Dendritic cell treated with granulocyte-macrophage colony-stimulating factor and Interleukin-4, amounts not matched to agents 40 ng/mL and 50 ng/mL, for 4 days (primary cell): Measurements from ENCODE around the gene CYP19A1.

Experiments
- H3K27ac Mint-ChIP-seq: one replicate; pipeline ENCODE4 v1.8.0; 2022; ENCODE audit warnings: mild to moderate bottlenecking, mixed read lengths
- H3K27me3 Mint-ChIP-seq: one replicate; pipeline ENCODE4 v1.8.0; 2022; ENCODE audit warnings: mild to moderate bottlenecking, mixed read lengths
- H3K36me3 Mint-ChIP-seq: one replicate; pipeline ENCODE4 v1.8.0; 2022; ENCODE audit warnings: low read depth, mixed read lengths
- H3K4me1 Mint-ChIP-seq: one replicate; pipeline ENCODE4 v1.8.0; 2022; ENCODE audit warnings: low read depth, mixed read lengths
- H3K4me3 Mint-ChIP-seq: one replicate; pipeline ENCODE4 v1.8.0; 2022; ENCODE audit warnings: mild to moderate bottlenecking, moderate library complexity, mixed read lengths
- H3K9me3 Mint-ChIP-seq: one replicate; pipeline ENCODE4 v1.8.0; 2022; ENCODE audit warnings: mixed read lengths
- intact Hi-C: fragments of 100-400 bp; cut with micrococcal nuclease; formaldehyde crosslinking; loops from one replicate; pipeline ENCODE4 v1.15.0; 2022

CYP19A1 gene

DNA sequence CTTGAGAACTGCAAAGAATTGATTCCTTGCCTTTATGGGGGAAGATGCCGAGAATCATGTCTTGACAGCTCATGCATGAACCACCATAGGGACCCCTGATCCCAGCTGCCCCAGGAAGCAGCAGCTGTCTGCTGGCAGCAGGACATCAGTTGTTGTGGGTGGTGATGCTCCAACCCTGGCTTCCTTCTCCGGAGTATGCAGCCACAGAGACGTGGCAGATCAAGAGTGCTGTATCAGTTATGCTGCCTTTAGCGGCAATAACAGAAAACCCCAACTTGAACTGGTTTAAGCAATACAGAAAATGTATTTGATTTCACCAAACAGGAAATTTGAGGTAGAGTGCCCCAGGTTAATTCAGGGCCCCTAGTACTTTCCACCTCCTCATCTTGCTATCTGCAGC is 151.5 kb downstream of the CYP19A1 start:
- no peak overlapping the region for H3K27ac Mint-ChIP-seq
- intact Hi-C loops = no loop called here
- H3K4me1 Mint-ChIP-seq = peaks cover 72% of the 10 kb centered on the region
- no peak overlapping the region for H3K4me3 Mint-ChIP-seq
- no peaks in the 10 kb centered on the region for H3K9me3 Mint-ChIP-seq
- no peaks in the 10 kb centered on the region for H3K36me3 Mint-ChIP-seq
- peaks cover 6% of the 10 kb centered on the region for H3K27me3 Mint-ChIP-seq

DNA sequence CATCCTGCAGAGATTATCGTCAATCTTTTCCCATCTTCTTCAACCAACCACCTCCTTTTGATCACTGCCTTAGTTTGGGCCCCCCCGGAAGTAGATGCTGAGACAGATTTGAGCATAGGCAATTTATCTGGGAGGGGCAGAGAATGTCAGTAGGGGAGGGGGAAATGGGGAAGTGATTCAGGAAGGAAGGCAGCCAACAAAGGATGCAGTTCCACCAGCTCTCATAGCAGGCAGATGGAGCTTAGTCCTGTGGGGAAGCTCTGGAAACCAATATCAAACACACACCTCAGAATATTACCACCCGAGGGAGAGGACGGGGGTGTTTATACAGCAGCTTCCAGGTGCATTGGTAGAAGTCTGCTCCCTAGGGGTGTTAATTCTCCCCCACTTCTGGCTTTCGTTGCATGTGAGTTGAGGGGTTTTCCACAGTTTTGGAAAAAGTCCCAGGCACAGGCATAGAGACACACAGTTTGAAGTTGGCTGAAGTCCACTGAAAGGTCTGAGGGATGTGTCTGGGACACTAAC is 152.2 kb downstream of the CYP19A1 start:
- Mint-ChIP-seq H3K27me3 (peaks cover 6% of the 10 kb centered on the region), H3K4me3 (no peak overlapping the region), H3K36me3 (no peaks in the 10 kb centered on the region), H3K27ac (no peak overlapping the region), H3K4me1 (peaks cover 65% of the 10 kb centered on the region), H3K9me3 (no peaks in the 10 kb centered on the region)
- intact Hi-C loops = no loop called here

DNA sequence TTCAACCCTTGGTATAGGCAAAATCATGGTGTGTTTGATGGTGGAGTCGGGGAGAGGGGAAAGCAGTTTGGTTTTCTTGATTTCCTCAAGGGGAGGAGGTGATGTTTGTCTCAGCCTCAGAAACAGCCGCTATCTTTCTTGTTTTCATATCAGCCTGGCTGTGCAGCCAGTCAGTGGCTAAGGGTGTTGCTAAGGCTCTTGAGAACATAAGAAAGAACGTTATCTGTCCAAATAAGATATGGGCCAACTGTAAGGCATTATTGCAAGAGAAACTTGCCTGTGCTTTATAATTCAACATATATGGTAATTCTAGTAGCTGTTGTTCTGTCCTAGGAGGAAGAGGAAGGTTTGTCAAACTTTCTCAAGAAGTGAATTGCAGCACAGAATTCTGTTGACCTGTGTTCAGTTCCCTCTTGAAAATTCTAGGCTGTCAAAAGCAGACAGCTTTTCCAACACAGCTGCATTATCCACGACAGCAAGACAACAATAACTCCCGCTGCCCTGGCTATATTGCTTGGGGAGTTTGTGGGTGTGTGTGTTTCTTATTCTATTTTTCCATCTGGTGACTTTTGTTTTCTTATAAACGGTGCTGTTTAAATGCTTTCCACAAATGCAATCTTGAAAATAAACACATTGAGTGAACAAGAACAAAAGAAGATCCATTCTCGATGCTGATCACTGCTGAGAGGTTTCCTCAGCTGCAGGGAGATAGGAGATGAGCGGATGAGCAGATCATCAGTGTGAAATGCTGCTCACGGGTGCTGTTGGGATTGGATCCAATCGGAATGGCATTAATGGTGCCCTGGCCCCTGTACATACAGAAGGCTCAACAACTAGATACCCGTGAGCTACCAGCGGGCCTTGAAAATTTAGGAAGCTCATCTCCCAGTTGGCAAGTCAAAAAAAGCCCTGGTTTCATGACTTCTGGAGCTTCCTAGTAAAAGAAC is 152.9 kb downstream of the CYP19A1 start:
- intact Hi-C loops = no loop called here
- H3K27ac Mint-ChIP-seq = peak overlapping the region; percentile 39

DNA sequence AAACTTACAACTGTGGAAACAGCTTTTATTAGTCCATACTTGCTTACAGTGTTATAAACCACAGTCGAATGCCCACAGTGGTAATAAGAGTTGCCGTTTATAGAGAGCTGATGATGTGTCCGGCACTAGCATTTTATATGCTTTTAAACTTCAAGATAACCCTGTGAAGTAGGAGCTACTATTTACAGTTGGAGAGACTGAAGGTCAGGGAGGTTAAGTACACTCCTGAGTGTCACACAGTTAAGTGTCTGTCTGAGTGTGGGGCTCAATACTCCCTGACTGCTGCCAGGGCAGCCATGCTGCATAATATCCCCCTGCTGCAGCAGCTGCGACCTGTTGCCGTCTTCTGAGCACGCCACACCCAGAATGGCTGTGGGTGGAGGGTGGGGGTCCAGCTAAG is 153.8 kb downstream of the CYP19A1 start:
- H3K27ac Mint-ChIP-seq = no peak overlapping the region
- no peak overlapping the region for H3K4me3 Mint-ChIP-seq
- peaks cover 6% of the 10 kb centered on the region for H3K27me3 Mint-ChIP-seq
- intact Hi-C loops = no loop called here
- no peaks in the 10 kb centered on the region for H3K36me3 Mint-ChIP-seq
- peaks cover 69% of the 10 kb centered on the region for H3K4me1 Mint-ChIP-seq
- H3K9me3 Mint-ChIP-seq = no peaks in the 10 kb centered on the region

More for the DNA sequence above, 152.9 kb downstream of the CYP19A1 start:
- no peak overlapping the region for H3K4me3 Mint-ChIP-seq
- H3K27me3 Mint-ChIP-seq = peaks cover 6% of the 10 kb centered on the region
- no peaks in the 10 kb centered on the region for H3K9me3 Mint-ChIP-seq
- no peaks in the 10 kb centered on the region for H3K36me3 Mint-ChIP-seq
- H3K4me1 Mint-ChIP-seq = peaks cover 69% of the 10 kb centered on the region

DNA sequence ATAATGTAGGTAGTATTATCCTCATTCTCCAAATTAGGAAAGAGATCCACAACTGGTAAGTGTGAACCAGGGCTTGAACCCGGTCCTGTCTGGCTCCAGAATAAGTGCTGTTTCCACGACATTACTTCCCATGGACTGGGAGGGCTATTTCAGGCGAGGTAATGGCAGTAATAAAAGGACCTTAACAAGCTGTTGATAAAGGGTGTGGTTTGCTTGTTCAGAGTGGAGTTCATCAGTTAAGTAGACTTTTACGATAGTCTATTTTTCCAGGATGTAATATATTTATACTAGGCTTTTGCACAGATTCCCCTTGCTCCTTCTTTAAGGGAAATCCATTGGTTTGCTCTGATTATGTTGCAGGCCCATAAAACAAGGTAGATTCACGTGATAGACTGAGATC is 155.3 kb downstream of the CYP19A1 start:
- peaks cover 66% of the 10 kb centered on the region for H3K4me1 Mint-ChIP-seq
- intact Hi-C loops = no loop called here
- no peaks in the 10 kb centered on the region for H3K36me3 Mint-ChIP-seq
- H3K4me3 Mint-ChIP-seq = no peak overlapping the region
- no peaks in the 10 kb centered on the region for H3K9me3 Mint-ChIP-seq
- H3K27ac Mint-ChIP-seq = no peak overlapping the region
- H3K27me3 Mint-ChIP-seq = peaks cover 3% of the 10 kb centered on the region

DNA sequence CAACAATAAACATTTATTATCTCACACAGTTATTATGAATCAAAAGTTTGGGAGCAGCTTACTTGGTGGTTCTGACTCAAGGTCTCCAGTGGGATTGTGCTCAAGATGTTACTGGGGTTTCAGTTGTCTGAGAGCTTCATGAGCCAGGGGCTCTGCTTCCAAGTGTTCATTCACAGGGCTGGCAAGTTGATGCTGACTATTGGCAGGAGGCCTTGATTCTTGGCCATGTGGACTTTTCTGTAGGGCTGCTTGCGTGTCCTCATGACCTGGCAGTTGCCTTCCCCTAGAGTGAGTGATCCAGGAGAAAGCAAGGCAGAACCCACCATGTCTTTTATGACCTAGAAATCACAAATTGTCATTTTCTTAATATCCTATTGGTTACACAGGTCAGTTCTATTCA is 156.5 kb downstream of the CYP19A1 start:
- Mint-ChIP-seq H3K27ac (no peak overlapping the region), H3K4me1 (peaks cover 54% of the 10 kb centered on the region), H3K4me3 (no peak overlapping the region), H3K27me3 (peaks cover 3% of the 10 kb centered on the region), H3K36me3 (no peaks in the 10 kb centered on the region), H3K9me3 (no peaks in the 10 kb centered on the region)
- intact Hi-C loops = no loop called here

DNA sequence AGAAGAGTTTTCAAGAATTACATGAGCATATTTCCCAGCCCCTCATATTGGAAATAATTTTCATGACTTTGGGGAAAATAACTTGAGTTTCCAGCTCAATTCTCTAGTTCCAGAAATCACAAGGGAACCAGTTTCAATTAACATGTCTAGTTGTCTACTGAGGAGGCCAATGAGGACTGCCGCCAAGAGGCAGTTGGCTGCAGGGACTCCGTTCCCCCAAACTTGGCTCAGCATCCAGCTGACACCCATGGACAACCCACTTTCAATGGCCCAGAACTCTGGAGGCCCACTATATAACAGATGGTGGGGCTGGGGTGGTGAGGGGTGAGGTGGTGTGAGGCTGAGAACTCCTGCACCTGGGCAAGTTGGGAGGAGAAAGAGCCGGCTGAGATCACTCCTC is 157.2 kb downstream of the CYP19A1 start:
- Mint-ChIP-seq H3K36me3 (no peaks in the 10 kb centered on the region), H3K27me3 (peaks cover 3% of the 10 kb centered on the region), H3K4me1 (peaks cover 47% of the 10 kb centered on the region), H3K9me3 (no peaks in the 10 kb centered on the region), H3K4me3 (no peak overlapping the region), H3K27ac (no peak overlapping the region)
- intact Hi-C loops = no loop called here

DNA sequence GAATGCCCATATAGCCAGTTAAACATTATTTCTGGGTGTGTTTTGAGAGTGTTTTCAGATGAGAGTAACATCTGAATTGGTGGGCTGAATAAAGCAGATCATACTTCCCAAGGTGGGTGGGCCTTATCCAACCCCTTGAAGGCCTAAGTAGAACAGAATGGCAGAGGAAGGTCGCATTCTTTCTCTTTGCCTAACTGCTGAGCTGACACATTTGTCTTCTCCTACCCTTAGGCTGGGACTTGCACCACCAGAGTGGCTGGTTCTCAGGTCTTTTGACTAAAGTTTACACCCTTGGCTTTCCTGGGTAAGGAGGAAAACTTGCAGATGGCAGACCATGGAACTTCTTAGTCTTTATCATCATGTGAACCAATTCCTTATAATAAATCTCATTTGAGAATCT is 157.9 kb downstream of the CYP19A1 start:
- Mint-ChIP-seq H3K27ac (no peak overlapping the region), H3K27me3 (peaks cover 3% of the 10 kb centered on the region), H3K9me3 (no peaks in the 10 kb centered on the region), H3K4me1 (peaks cover 40% of the 10 kb centered on the region), H3K36me3 (no peaks in the 10 kb centered on the region), H3K4me3 (no peak overlapping the region)
- intact Hi-C loops = no loop called here

DNA sequence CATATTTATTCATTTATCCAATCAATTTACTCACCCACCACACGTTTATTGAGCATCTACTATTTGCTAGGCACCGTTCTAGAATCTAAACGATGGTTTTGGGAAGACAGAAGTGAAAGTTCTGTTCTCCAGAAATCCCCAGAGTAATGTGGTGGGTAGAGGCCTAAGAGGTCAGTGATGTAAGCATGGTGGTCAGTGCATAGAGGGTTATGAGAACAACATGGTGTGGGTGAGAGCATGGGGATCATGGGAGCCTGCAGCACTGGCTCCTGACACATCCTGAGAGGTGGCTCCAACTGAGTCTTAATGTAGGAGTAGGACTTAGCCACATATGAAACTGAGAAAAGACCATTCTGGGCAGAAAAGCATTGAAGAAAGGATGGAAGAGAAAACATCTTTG is 158.4 kb downstream of the CYP19A1 start:
- intact Hi-C loops = no loop called here
- Mint-ChIP-seq H3K4me1 (peaks cover 35% of the 10 kb centered on the region), H3K9me3 (no peaks in the 10 kb centered on the region), H3K27ac (no peak overlapping the region), H3K36me3 (no peaks in the 10 kb centered on the region), H3K4me3 (no peak overlapping the region), H3K27me3 (peaks cover 3% of the 10 kb centered on the region)

DNA sequence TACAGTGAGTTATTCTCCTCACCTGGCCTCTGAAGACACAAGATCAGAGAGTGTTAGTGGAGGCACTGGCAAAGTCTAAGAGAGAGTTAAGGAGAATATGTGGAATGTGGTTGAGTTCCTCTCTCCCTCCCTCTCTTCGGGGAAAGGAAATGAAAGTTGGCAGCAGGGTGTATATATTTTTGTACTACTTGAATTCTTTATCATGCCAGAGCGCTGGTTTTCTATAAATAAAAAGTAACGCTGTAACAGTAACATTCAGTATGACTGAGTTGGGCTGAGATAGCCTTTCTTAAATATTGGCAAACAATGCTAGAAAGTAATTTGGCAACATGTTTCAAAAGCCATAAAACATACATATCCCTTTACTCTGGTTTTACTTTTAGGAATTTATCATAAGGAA is 166.2 kb downstream of the CYP19A1 start:
- Mint-ChIP-seq H3K27me3 (peaks cover 5% of the 10 kb centered on the region), H3K27ac (no peak overlapping the region), H3K36me3 (no peaks in the 10 kb centered on the region), H3K9me3 (no peaks in the 10 kb centered on the region), H3K4me3 (no peak overlapping the region), H3K4me1 (peaks cover 15% of the 10 kb centered on the region)
- intact Hi-C loops = no loop called here

DNA sequence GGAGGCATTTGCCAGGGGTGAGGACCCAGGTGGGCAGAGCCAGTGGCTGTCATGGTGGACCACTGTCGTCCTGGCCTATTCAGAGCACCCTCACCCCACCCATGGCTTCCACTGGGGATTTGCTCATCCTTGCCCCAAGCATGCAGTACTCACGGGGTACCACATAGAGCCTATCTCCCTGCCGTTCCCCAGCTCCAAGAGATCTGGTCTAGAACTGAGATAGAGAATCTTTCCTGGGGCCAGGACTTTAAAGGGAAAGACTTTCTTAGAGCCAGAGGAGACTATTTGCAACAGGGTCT is 166.8 kb downstream of the CYP19A1 start:
- intact Hi-C loops = no loop called here
- Mint-ChIP-seq H3K4me3 (no peak overlapping the region), H3K27ac (no peak overlapping the region)

DNA sequence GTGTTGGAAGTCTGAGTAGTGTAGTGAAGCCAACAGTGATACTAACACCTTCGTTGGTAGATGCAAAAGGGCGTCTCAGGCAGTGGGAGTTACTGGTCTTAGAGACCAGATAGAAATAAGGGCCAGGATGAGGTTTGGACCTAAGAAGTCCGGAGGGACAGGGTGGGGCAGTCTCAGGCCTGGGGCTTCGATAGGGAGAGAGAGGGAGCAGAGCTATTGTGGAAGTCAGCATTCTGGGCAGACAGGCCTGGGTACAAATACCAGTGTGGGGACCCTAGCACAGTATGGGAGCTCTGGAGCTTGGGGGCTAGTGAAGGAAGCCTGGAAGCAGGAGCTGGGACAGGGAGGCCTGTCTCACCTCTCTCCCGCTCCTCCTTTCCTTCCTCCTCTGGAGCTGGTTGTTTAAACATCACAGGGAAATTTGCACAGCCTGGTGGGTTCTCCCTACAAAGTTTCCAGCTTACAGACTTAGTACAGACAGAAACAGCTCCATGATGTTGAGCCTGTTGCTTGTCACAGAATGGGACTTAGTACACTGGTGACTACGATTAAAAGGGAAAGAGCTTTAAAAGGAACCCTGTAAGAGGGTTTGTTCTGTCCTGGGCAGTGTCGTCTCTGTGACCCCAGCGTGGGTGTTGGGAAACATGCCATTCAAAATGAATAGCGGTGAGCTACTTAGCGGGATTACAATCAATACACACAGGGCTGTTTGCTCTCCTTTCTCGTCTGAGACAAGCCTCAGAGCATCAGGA is 167.3 kb downstream of the CYP19A1 start:
- Mint-ChIP-seq H3K27ac (no peak overlapping the region), H3K4me1 (peaks cover 16% of the 10 kb centered on the region), H3K4me3 (no peak overlapping the region), H3K36me3 (no peaks in the 10 kb centered on the region), H3K27me3 (peaks cover 5% of the 10 kb centered on the region), H3K9me3 (no peaks in the 10 kb centered on the region)
- intact Hi-C loops = no loop called here

More for the DNA sequence above, 166.8 kb downstream of the CYP19A1 start:
- Mint-ChIP-seq H3K4me1 (peaks cover 15% of the 10 kb centered on the region), H3K27me3 (peaks cover 5% of the 10 kb centered on the region), H3K9me3 (no peaks in the 10 kb centered on the region), H3K36me3 (no peaks in the 10 kb centered on the region)

DNA sequence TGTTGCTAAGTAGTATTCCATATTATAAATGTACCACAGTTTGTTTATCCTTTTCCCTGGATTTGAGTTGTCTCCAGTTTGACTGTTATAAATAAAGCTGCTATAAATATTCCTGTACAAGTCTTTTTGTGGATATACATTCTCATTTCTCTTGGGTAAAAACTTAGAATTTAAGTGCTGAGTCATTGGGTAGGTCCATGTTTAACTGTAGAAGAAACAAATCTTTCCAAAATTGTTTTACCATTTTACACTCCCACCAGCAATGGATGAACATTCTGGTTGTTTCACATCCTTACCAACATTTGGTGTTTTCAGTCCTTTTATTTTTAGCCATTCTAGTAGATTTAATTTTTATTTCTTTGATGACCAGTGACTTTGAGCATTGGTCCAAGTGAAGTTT is 169.7 kb downstream of the CYP19A1 start:
- Mint-ChIP-seq H3K27ac (no peak overlapping the region), H3K4me1 (peaks cover 27% of the 10 kb centered on the region), H3K9me3 (no peaks in the 10 kb centered on the region), H3K36me3 (no peaks in the 10 kb centered on the region), H3K27me3 (peaks cover 7% of the 10 kb centered on the region), H3K4me3 (no peak overlapping the region)
- intact Hi-C loops = no loop called here

DNA sequence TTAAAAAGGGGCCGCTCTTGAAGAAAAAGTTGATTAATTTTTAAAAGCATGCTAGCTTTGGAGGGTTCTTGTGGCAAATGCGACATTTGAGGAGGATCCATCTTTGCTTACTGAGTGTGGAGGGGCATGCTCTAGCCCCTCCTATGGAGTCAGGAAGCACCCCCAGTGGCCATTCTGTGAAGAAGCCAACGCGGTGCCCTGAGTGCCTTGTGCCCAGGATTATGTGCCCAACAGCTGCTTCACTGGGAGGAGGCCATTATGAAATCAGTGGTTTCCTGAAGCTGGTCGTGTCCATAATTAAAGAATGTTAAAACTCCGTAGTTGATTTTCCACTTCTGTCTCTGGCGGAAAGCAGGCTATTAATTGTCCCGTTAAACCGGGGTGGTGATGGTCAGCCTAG is 174.6 kb downstream of the CYP19A1 start:
- Mint-ChIP-seq H3K9me3 (no peaks in the 10 kb centered on the region), H3K36me3 (no peaks in the 10 kb centered on the region), H3K4me1 (peaks cover 20% of the 10 kb centered on the region), H3K27ac (no peak overlapping the region), H3K4me3 (no peak overlapping the region), H3K27me3 (peaks cover 2% of the 10 kb centered on the region)
- intact Hi-C loops = loop anchor here (1.0 to 5.0 kb wide), 4 partner anchors 28 to 238 kb away; no protein-coding TSS in a partner anchor
